ENCODE results near the gene C11orf68. TPM values are rescaled to one million over a fixed set of nuclear protein-coding genes. Genes with fewer than 3 reads are reported as not detected.

C11orf68 gene
- total and polyA plus RNA-seq, 8 donors: 10.2 to 20.8 (median 13.8) TPM

DNA sequence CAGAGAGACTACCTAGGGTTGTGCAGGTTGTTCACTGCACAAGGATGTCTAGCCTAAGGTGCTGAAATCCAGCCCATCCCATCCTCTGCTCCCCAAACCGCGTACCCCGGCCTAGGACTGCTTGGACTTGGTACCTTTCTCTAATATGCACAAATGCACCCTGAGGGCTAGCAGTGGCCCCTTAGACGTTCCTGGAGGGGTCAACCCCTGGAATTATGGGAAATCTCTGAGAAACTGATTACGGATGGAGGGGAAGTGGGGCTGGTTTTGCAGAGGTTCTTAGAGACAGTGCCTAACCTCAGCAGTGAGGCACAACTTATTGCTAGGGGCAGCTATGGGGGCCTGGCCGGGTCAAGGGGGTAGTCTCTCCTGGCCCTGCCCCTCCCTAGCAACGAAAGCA, 2.5 kb downstream of the C11orf68 start:
- intact Hi-C loops (cut with DNase I): no loop called here
- TF ChIP-seq CTCF (IDR thresholded peaks at IDR 0.05): no peak
- Histone ChIP-seq H3K27ac (peak overlapping the region in 1 of 4 donors; percentile 23), H3K4me1 (peaks cover 0 to 25% (median 12%) of the 10 kb centered on the region in 3 donors), H3K36me3 (no peaks in the 10 kb centered on the region), H3K4me3 (no peak overlapping the region), H3K9me3 (no peaks in the 10 kb centered on the region), H3K27me3 (no peaks in the 10 kb centered on the region)
- DNase-seq: no peak
- WGBS, 2 donors: 77 to 80% methylated on average over 7 of the region's 7 CpGs
- ATAC-seq: no peak
- no peak for FAIRE-seq

GRCh38 chr11:65915821-65916251, 3.0 kb downstream of the C11orf68 start:
- peak in 5 of 6 donors; percentile 46 to 78 (median 61) for DNase-seq
- 47 to 57% methylated on average over 13 of the region's 13 CpGs for WGBS, 2 donors
- Histone ChIP-seq H3K4me1 (peaks cover 0 to 25% (median 12%) of the 10 kb centered on the region in 3 donors), H3K9me3 (no peaks in the 10 kb centered on the region), H3K36me3 (no peaks in the 10 kb centered on the region), H3K27me3 (no peaks in the 10 kb centered on the region), H3K27ac (peak overlapping the region in 2 of 4 donors; percentile 23 to 37), H3K4me3 (no peak overlapping the region)
- peak in 2 of 4 donors; percentile 3 to 9 for ATAC-seq
- intact Hi-C loops (cut with DNase I): no loop called here
- no peak for TF ChIP-seq CTCF (IDR thresholded peaks at IDR 0.05)
- FAIRE-seq: no peak

DNA sequence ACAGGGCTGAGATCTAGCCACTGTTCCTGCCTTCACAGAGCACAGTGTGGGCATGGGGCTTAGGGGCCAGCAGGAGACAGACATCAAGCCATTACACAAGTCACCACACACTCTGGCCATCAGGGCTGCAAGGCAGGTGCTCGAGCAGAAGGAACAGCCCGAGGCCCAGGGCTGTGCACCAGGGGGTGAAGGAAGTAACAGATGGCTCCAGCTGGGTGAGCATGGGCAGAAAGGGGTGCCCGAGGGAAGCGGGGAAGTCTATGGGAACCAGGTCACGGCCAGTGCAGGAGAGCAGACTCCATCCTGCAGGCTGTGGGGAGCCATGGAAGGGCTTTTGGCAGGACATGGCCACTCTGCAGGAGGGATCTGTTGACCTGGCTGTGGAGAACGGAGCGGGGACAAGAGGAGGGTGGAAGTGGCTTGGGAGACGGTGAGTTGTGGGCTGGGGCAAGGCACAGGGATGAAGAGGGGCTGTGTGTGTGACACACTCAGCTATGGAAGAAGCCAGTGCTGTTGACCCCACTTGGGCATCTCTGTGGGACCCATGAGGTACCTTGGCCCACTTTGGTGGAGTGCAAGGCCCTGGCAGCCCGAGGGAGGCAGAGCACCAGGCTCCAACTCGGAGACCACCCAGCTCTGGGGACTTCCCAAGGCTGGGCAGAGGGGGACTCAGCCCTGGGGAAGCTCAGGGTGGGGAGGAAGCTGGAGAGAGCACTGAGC, 3.6 kb downstream of the C11orf68 start:
- Histone ChIP-seq H3K27me3 (no peaks in the 10 kb centered on the region), H3K9me3 (no peaks in the 10 kb centered on the region), H3K36me3 (no peaks in the 10 kb centered on the region), H3K4me1 (peaks cover 0 to 21% (median 6%) of the 10 kb centered on the region in 3 donors), H3K4me3 (no peak overlapping the region), H3K27ac (peak overlapping the region in 1 of 4 donors; percentile 37)
- intact Hi-C loops (cut with DNase I): no loop called here
- DNase-seq (no peak), ATAC-seq (no peak), FAIRE-seq (no peak)
- WGBS, 2 donors: 60 to 82% methylated on average over 10 of the region's 10 CpGs
- TF ChIP-seq CTCF (IDR thresholded peaks at IDR 0.05): no peak

GRCh38 chr11:65912845-65913244, 6.0 kb downstream of the C11orf68 start:
- Histone ChIP-seq H3K27me3 (no peaks in the 10 kb centered on the region), H3K9me3 (no peaks in the 10 kb centered on the region), H3K27ac (no peak overlapping the region), H3K4me3 (no peak overlapping the region), H3K4me1 (peaks cover 0 to 16% (median 5%) of the 10 kb centered on the region in 3 donors), H3K36me3 (no peaks in the 10 kb centered on the region)
- WGBS, 2 donors: 52 to 58% methylated on average over 4 of the region's 4 CpGs
- intact Hi-C loops (cut with DNase I): no loop called here
- ATAC-seq (no peak), FAIRE-seq (no peak), DNase-seq (no peak)
- no peak for TF ChIP-seq CTCF (IDR thresholded peaks at IDR 0.05)
